Panc1 (cell line): ENCODE results near the gene RRP12. TPM values are rescaled to one million over a fixed set of nuclear protein-coding genes. Genes with fewer than 3 reads are reported as not detected.

Source experiments
- ATAC-seq: fragments of 200-7000 bp; cut with Tn5 transposase; 2 replicates; pipeline ENCODE4 v1.9.1; 2020; ENCODE audit warnings: mild to moderate bottlenecking, moderate library complexity
- BruUV-seq: library from RNA; stranded (reverse); fragments of 400-500 nt; replicated peaks from 2 replicates; lab custom pipeline; 2021; lab: Mats Ljungman, UMichigan
- CTCF ChIA-PET: fragments of 300-600 bp; sonication (Branson Sonifier 250); formaldehyde crosslinking; loops from one replicate; lab custom pipeline; 2022; ENCODE audit warnings: antibody characterized with exemption; lab: Charles Lee
- POLR2A ChIA-PET: fragments of 300-600 bp; sonication (Branson Sonifier 250); formaldehyde crosslinking; loops from one replicate; lab custom pipeline; 2022; ENCODE audit warnings: antibody characterized with exemption; lab: Charles Lee
- DNase-seq: peaks from one replicate; pipeline ENCODE4 v3.0.0-alpha.2; 2010; ENCODE audit warnings: low read depth, low spot score
- H3K27ac ChIP-seq: 2 replicates; pipeline ENCODE4 v1.5.1; 2011; ENCODE audit warnings: mild to moderate bottlenecking, low read length, inconsistent platforms
- H3K27me3 ChIP-seq: fragments of 200-500 bp; sonication (Bioruptor generic); 2 replicates; pipeline ENCODE4 v1.6.0; 2014; ENCODE audit warnings: low read length, inconsistent platforms; ENCODE audit not compliant: control insufficient read depth, insufficient read depth
- H3K36me3 ChIP-seq: fragments of 200-500 bp; sonication (Bioruptor generic); 2 replicates; pipeline ENCODE4 v1.5.1; 2014; ENCODE audit warnings: inconsistent platforms, mild to moderate bottlenecking, low read length, moderate library complexity; ENCODE audit not compliant: control insufficient read depth, insufficient read depth
- H3K4me1 ChIP-seq: 2 replicates; pipeline ENCODE4 v1.5.1; 2011; ENCODE audit warnings: inconsistent platforms, mild to moderate bottlenecking, low read length, moderate library complexity; ENCODE audit not compliant: control insufficient read depth, insufficient read depth
- H3K4me3 ChIP-seq, 2 experiments: 2 replicates each; pipeline ENCODE4 v1.5.1; 2011 to 2012; ENCODE audit warnings: low read depth in 2 of 2, low read length in 2 of 2, mild to moderate bottlenecking in 2 of 2, inconsistent platforms in 1 of 2, moderate library complexity in 1 of 2
- H3K9me3 ChIP-seq: fragments of 200-500 bp; sonication (Bioruptor generic); 2 replicates; pipeline ENCODE4 v1.5.1; 2014; ENCODE audit warnings: low read depth, mild to moderate bottlenecking, inconsistent platforms, low read length, moderate library complexity; ENCODE audit not compliant: control insufficient read depth, insufficient read depth
- CTCF ChIP-seq: fragments of 450-650 bp; IDR thresholded peaks from 2 replicates; pipeline ENCODE4 v1.5.1; 2017; ENCODE audit warnings: mild to moderate bottlenecking
- POLR2AphosphoS5 ChIP-seq: IDR thresholded peaks from 2 replicates; pipeline ENCODE4 v1.6.1; 2012; ENCODE audit warnings: mild to moderate bottlenecking, low read depth, low read length, moderate library complexity
- REST ChIP-seq, 2 experiments: IDR thresholded peaks; 2 replicates each; pipeline ENCODE4 v1.6.1; 2011 to 2012; ENCODE audit warnings: low read depth in 2 of 2, control low read depth in 1 of 2, low read length in 1 of 2, mild to moderate bottlenecking in 1 of 2, moderate library complexity in 1 of 2; ENCODE audit not compliant: insufficient read depth in 1 of 2
- SIN3A ChIP-seq: IDR thresholded peaks from 2 replicates; pipeline ENCODE4 v1.6.1; 2012; ENCODE audit warnings: low read depth, mild to moderate bottlenecking, low read length, moderate library complexity, borderline replicate concordance; ENCODE audit not compliant: insufficient read depth
- TCF7L2 ChIP-seq: IDR thresholded peaks from 2 replicates; pipeline ENCODE4 v1.6.1; 2011; ENCODE audit warnings: mild to moderate bottlenecking, low read depth, low read length, inconsistent platforms
- in situ Hi-C: cut with HindIII; loops from 2 replicates; pipeline ENCODE4 v1.10.0; 2016; ENCODE audit warnings: low sequenced_read_pairs, low pct_unique_long_range_greater_than_20kb
- intact Hi-C: fragments of 100-400 bp; cut with micrococcal nuclease; formaldehyde crosslinking; loops from one replicate; pipeline ENCODE4 v1.10.0; 2022; ENCODE audit not compliant: unreplicated experiment
- total RNA-seq: library from RNA; stranded (reverse); gene quantifications from one replicate; pipeline ENCODE4 v1.2.1, GENCODE V29; 2021; ENCODE audit not compliant: unreplicated experiment

The RRP12 gene
- total RNA-seq, 1 experiment from 2014 or later, result 94.9 TPM

- in situ Hi-C loops (no loop called here), intact Hi-C loops (no loop called here)
- Histone ChIP-seq H3K27ac (peak overlapping the region; percentile 91), H3K36me3 (no peaks in the 10 kb centered on the region), H3K4me1 (peaks cover 35% of the 10 kb centered on the region), H3K27me3 (no peaks in the 10 kb centered on the region), H3K4me3 (peak overlapping the region; percentile 62 to 65), H3K9me3 (no peaks in the 10 kb centered on the region)
- TF ChIP-seq POLR2AphosphoS5, result no peak
- TF ChIP-seq REST (IDR thresholded peaks at IDR 0.05; ENCODE audit: insufficient read depth in 1 of 2, low read depth in 2 of 2, low read length in 1 of 2), result no peak
- TF ChIP-seq SIN3A, result no peak
- no peak for TF ChIP-seq TCF7L2
- TF ChIP-seq CTCF, result no peak
- ChIA-PET POLR2A (no interaction called here), CTCF (no interaction called here)
- BruUV-seq, result no TSS peak
- ATAC-seq (no peak), DNase-seq (no peak)
Measured at GRCh38 chr10:97335188-97335619, 65.9 kb downstream of the RRP12 start.

GRCh38 chr10:97334370-97335175 lies 66.6 kb downstream of the RRP12 start, which contains the start of gene FRAT2:
Gene FRAT2, minus strand, starts transcription at chr10:97334729. Its CDS starts 157 bp downstream, at chr10:97334572.
- no peaks in the 10 kb centered on the region for H3K36me3 ChIP-seq
- DNase-seq (peak; percentile 56), ATAC-seq (peak; percentile 90)
- intact Hi-C loops (no loop called here), in situ Hi-C loops (no loop called here)
- peaks cover 41% of the 10 kb centered on the region for H3K4me1 ChIP-seq
- TF ChIP-seq CTCF (no peak), POLR2AphosphoS5 (peak; percentile 47; the same call in 1 of the 2 replicates), SIN3A (peak; percentile 95; the same call in 1 of the 2 replicates), TCF7L2 (peak; percentile 68; the same call in 1 of the 2 replicates)
- POLR2A ChIA-PET, result no interaction called here
- BruUV-seq, result no TSS peak
- CTCF ChIA-PET, result no interaction called here
- no peaks in the 10 kb centered on the region for H3K27me3 ChIP-seq
- no peaks in the 10 kb centered on the region for H3K9me3 ChIP-seq
- H3K27ac ChIP-seq, result peak within 1 kb of the TSS; percentile 92
- H3K4me3 ChIP-seq, result peak within 1 kb of the TSS; percentile 62 to 76
